Hindlimb muscle (tissue), 1 donor: ENCODE results near the gene NUP98. TPM values are rescaled to one million over a fixed set of nuclear protein-coding genes. Genes with fewer than 3 reads are reported as not detected.

Source experiments
- DNase-seq: peaks from one replicate; pipeline ENCODE4 v3.0.0-alpha.2; 2013
- polyA plus RNA-seq: library from polyadenylated mRNA; unstranded; fragments of 120-200 nt; gene quantifications from one replicate; pipeline ENCODE4 v1.2.1, GENCODE V29; 2013; ENCODE audit not compliant: insufficient read length

Gene NUP98
- 40.1 TPM for polyA plus RNA-seq

- peak; percentile 100 for DNase-seq
Measured at GRCh38 chr11:3797329-3798090, at the start of gene NUP98. Gene NUP98, minus strand, starts transcription at chr11:3797554. Its CDS starts 15,437 bp downstream, at chr11:3782117.

- DNase-seq = no peak
Measured at GRCh38 chr11:3845670-3846069, 48.3 kb upstream of the NUP98 start.

DNA sequence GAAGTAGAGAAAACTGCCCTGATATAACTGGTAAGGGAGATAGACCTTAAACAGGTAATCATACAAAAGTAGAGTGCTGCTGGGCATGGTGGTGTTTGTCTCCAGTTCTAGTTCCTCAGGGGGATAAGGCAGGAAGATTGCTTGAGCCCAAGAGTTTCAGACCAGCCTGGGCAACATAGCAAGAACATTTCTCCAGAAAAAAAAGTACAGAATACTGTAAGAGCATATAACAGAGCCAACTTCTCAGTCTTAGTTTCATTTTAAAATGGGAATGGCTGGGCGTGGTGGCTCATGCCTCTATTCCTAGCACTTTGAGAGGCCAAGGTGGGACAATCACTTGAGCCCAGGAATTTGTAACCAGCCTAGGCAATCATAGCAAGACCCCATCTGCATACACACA is 47.9 kb upstream of the NUP98 start:
- no peak for DNase-seq

DNA sequence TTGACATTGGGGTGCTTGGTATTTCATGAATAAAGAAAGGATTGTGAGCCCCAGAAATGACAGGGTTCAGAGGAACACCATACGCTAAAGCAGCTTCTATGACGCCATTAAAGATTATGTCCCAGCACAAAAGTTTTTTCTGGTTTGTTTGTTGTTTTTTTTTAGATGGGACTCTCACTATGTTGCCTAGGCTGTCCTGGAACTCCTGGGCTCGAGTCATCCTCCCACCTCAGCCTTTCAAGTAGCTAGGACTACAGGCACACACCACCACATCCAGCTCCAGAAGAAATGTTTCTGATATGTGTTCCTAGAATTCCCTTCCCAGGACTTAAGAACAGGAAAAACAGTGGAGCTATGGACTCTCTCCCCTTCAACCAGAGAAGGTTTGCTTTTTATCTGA is 46.0 kb upstream of the NUP98 start:
- DNase-seq = no peak

DNA sequence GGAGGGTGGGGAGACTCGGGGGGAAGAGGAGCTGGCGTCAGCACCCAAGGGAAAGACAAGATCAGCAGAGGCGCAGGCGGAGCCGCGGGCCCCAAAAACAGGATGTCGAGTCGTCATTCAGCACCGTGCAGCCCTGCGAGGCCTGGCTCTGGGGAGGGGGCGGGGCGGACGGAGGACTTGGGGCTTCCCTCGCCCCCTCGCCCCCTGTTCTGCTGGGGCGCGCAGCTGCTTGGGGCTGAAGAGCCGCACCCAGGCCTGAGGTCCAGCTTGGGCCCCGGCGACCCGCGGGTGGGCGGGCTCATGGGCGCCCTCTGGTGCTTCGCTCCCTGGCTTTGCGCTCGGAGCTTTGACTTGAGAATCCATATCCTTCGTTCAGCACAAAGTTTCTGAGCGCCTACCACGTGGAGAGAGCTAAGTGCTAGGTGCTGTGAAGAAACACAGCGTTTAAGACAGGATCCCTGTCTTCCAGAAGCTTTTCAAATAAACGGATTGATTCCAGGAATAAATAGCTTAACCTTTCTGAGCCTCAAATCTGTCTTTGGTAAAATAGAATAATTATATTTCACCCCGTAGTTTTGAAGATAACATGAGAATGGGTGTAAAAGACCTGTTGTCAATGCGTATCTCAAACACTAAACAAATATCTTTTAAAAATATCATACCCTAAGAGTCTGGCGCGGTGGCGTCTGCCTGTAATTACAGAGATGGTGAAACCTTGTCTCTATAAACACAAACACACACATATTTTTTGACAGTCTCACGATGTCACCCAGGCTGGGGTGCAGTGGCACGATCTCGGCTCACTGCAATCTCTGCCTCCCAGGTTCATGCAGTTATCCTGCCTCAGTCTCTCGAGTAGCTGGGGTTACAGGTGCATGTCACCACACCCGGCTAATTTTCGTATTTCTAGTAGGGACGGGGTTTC is 44.3 kb upstream of the NUP98 start:
- DNase-seq = peak; percentile 86

GRCh38 chr11:3840870-3841425 is 43.6 kb upstream of the NUP98 start, which contains the start of gene RHOG:
Gene RHOG, minus strand, starts transcription at chr11:3840959. Its CDS starts 12,821 bp downstream, at chr11:3828138.
- peak; percentile 84 for DNase-seq

- DNase-seq = peak; percentile 53
Measured at GRCh38 chr11:3840004-3840869, 42.9 kb upstream of the NUP98 start.

DNA sequence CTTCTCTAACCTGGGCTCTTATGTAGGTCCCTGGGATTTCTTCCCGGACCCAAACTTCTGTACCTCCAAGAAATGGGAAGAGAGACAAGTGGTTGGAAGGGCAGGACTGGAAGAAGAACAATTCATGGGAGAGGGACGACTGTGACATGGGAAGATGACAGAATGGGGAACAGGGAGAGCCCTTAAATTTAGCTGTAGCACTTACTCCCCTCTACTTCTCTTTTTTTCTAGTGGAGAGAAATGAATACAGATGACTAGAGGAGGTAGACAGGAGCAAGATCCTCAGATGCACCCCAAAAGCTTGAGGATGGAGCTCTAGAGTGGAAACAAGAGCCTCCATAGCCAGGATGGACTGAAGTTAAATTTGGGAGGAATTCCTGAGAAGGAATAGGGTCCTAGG is 41.1 kb upstream of the NUP98 start:
- no peak for DNase-seq

GRCh38 chr11:3837793-3838192 is 40.4 kb upstream of the NUP98 start:
- no peak for DNase-seq

DNA sequence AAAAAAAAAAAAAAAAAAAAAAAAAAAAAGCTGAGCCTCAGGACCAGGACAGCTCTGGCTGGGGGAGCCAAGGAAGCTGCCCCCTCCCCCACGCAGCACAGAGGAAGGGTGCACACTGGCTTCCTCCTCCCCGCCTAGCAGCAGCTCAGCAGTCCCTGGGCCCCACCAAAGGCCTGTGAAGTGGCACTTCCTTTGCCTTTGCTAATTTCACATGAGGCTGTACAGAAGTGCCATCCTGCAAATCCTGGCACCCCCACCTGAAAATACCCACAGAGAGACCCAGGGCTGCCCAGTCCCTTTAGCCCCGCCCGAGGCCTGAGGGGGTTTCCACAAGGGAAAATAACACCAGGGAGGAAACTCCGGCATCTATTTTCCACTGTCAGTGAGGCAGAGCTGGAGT is 39.5 kb upstream of the NUP98 start:
- DNase-seq = no peak

GRCh38 chr11:3835751-3836150 is 38.4 kb upstream of the NUP98 start:
- no peak for DNase-seq

DNA sequence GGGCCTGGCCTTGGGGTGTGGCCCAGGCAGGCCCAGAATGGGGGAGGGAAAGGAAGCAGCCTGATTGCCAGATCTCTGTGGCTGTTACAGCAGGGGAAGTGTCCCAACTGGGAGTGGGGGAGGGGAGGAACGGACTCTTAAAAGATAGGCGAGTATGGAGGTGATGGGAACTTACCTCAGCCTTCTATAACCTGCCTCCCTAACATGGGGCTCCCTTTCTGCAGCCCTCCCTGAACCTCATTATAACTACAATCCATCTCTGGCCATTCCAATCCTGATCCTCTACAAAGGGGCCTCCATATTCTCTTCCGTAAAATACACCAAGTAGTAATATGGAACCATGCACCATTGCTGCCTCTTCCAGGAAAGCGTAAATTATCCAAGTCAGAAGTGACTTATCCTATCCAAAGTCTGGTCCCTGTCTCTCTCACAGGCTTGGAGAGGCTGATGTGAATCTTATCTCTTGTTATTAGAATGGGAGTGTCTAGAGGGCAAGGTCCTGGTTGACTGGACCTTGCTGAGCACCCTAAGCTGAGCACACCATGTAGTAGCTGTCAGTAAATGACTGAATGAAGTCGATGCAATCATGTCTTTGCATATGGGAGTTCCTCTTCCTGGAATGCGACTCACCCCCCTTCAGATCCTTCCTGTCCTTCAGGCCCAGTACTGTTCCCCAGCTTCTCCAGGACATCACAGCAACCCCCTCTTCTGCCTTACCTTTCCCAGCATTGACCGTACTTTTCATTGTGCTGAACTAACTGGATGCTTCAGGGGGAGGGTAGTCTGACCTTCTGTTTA is 37.5 kb upstream of the NUP98 start:
- no peak for DNase-seq

DNA sequence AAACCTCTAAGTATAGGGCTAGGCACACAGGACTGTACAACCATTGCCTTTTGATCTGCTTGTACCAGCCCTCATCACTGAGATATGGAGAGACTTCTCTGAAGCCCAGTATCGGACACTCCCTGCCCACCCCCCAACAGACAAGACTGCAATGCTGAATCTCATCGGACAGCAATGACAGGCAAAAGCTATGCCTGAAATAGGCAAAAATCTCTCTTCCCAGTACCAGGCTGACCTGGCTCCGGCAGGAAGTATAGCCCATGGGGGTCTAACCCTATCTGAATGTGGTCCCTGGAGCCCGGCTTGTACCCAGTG is 37.0 kb upstream of the NUP98 start:
- no peak for DNase-seq

DNA sequence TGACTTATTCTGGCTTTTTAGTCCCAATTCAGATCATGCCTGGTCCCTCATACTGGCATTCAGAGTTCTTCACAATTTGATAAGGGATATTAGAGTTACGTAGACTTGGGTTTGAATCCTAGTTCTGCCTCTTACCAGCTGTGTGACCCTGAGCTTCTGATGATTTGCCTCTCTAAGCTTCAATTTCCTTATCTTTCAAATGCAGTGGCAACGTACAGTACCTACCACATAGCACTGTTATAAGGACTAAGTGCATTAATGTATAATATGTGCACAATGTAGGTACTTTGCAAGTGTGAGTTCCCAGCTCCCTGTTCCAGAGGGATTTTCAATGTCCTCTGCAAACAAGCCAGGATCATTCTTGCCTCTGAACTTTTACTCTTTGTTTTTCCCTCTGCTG is 36.1 kb upstream of the NUP98 start:
- no peak for DNase-seq

DNA sequence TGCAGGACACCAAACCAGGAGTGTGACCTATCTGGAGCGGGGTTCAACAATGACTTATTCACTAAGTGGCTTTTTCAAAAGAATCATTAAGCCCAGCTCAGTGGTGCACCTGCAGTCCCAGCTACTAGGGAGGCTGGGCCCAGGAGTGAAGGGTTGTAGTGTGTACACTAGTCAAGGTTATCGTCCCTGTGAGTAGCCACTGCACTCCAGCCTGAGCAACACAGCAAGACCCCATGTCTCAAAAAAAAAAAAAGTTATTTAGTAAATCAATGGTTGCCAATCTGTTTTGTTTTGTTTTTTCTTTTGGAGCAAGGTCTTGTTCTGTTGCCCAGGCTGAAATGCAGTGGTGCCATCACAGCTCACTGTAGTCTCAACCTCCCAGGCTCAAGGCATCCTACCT is 35.5 kb upstream of the NUP98 start:
- no peak for DNase-seq

- DNase-seq = no peak
Measured at GRCh38 chr11:3831378-3832239, 34.3 kb upstream of the NUP98 start.

DNA sequence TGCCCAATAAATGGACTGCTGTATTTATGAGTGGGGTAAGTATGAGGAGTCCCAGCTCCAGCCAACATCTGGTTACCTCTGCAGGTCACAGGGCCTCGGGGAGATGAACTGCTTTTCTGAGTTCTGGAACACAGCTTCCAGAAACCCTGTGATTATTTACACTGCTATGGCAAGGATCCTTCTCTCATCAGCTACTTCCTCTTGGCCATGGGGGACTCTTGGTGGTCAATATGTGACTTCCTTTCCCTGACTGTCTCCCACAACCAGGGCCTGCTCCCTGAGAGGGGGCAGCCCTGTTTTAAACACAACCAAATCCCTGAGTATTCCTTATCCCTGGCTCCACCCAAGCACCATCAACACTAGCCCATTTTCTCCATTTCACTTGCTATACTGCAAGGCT is 33.4 kb upstream of the NUP98 start:
- no peak for DNase-seq

DNA sequence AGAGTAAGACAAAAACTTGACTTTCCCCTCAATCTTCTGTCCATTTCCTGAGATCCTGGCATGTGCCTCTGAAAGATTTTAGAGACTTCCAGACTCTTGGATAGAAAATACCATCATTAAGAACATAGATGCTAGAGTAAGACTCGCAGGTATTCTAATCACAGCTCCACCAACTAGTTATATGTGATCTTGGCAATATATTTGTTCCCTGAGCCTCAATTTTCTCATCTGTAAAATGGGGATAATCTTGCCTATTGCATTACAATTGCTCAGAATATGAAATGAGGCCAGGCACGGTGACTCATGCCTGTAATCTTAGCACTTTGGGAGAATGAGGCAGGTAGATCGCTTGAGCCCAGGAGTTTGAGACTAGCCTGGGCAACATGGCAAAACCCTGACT is 32.7 kb upstream of the NUP98 start:
- no peak for DNase-seq

DNA sequence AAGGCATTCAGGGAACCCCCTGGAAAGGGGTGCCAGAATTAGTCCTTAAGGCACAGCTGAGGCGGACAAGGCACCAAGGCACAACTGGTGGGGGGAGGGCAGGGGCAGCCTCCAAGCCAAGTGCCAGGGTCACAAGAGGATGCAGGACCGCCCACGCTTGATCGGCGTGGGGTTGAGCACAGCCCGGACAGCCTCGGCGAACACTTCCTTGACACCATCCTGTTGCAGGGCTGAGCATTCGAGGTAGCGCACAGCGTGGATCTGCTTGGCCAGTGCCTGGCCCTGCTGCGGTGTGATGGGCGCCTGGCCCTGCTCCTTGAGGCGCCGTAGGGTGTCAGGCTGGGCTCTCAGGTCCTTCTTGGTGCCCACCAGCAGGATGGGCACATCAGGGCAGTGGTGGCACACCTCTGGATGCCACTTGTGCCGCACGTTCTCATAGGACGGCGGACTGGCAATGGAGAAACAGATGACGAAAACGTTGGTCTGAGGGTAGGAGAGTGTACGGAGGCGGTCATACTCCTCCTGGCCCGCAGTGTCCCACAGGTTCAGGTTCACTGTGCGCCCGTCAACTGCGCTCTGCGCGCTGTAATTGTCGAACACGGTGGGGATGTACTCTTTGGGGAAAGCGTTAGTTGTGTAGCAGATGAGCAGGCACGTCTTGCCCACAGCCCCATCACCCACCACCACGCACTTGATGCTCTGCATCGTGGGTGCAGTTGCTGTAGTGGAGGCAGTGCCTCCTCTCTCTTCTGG is 30.3 kb upstream of the NUP98 start:
- no peak for DNase-seq

- DNase-seq = no peak
Measured at GRCh38 chr11:3826721-3827120, 29.4 kb upstream of the NUP98 start.
